Bronchial epithelial cell (primary cell): ENCODE data around the gene CNIH1. TPM values are rescaled to one million over a fixed set of nuclear protein-coding genes. Genes with fewer than 3 reads are reported as not detected.

ENCODE experiments used
- DNase-seq: peaks from one replicate; pipeline ENCODE4 v3.0.0-alpha.2; 2010; ENCODE audit warnings: low read depth
- FAIRE-seq: peaks from 2 replicates; lab custom pipeline; 2011; peaks lifted over from hg19 to GRCh38; lab: Jason Lieb, UNC
- H3K27me3 ChIP-seq: 2 replicates; pipeline ENCODE4 v1.5.1; 2011; ENCODE audit warnings: low read length; ENCODE audit not compliant: control insufficient read depth, insufficient read depth
- H3K36me3 ChIP-seq: 2 replicates; pipeline ENCODE4 v1.5.1; 2011; ENCODE audit warnings: low read length; ENCODE audit not compliant: control insufficient read depth, insufficient read depth
- H3K4me3 ChIP-seq: 2 replicates; pipeline ENCODE4 v1.5.1; 2011; ENCODE audit warnings: mild to moderate bottlenecking, low read depth, low read length, control low read depth
- CTCF ChIP-seq: IDR thresholded peaks from 2 replicates; pipeline ENCODE4 v1.5.1; 2011; ENCODE audit warnings: mild to moderate bottlenecking, moderate library complexity, low read length, control low read depth, inconsistent platforms; ENCODE audit not compliant: insufficient read depth, severe bottlenecking
- total RNA-seq: library from RNA; depleted of rRNA; stranded (reverse); fragments of >200 nt; gene quantifications from 2 replicates; pipeline ENCODE4 v1.2.1, GENCODE V29; 2014

The CNIH1 gene
- total RNA-seq, 1 donor from 2014 or later: 125 TPM

GRCh38 chr14:54451961-54452360 lies 10.8 kb upstream of the CNIH1 start:
- no peaks in the 10 kb centered on the region for H3K27me3 ChIP-seq
- no peak overlapping the region for H3K4me3 ChIP-seq
- FAIRE-seq: no peak
- no peak for DNase-seq
- TF ChIP-seq CTCF: no peak
- no peaks in the 10 kb centered on the region for H3K36me3 ChIP-seq

GRCh38 chr14:54451121-54451601 lies 10.0 kb upstream of the CNIH1 start:
- no peak for FAIRE-seq
- DNase-seq: no peak
- Histone ChIP-seq H3K4me3 (no peak overlapping the region), H3K36me3 (no peaks in the 10 kb centered on the region), H3K27me3 (no peaks in the 10 kb centered on the region)
- no peak for TF ChIP-seq CTCF

- H3K27me3 ChIP-seq: no peaks in the 10 kb centered on the region
- DNase-seq (peak; percentile 14), FAIRE-seq (no peak)
- TF ChIP-seq CTCF: no peak
- H3K4me3 ChIP-seq: no peak overlapping the region
- H3K36me3 ChIP-seq: no peaks in the 10 kb centered on the region
Measured at GRCh38 chr14:54450535-54450934, 9.4 kb upstream of the CNIH1 start.

DNA sequence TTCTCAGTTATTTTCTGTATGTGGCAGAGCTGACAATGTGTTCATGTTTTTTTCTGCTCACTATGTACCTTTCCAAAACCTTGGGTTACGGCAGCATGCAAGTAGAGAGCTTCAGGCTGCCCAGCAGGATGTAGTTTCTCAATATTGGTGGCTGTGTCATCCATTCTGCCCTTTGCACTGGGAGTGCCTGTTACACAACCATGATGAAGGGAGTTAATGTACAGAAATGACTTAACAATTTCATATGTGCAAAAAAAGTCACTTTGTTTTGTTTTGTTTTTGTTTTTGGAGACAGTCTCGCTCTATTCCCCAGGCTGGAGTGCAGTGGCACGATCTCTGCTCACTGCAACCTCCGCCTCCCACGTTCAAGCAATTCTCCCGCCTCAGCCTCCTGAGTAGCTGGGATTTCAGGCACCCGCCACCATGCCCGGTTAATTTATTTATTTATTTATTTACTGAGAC lies 6.1 kb upstream of the CNIH1 start:
- FAIRE-seq (no peak), DNase-seq (peak; percentile 92)
- no peaks in the 10 kb centered on the region for H3K36me3 ChIP-seq
- no peak for TF ChIP-seq CTCF
- no peak overlapping the region for H3K4me3 ChIP-seq
- H3K27me3 ChIP-seq: no peaks in the 10 kb centered on the region

DNA sequence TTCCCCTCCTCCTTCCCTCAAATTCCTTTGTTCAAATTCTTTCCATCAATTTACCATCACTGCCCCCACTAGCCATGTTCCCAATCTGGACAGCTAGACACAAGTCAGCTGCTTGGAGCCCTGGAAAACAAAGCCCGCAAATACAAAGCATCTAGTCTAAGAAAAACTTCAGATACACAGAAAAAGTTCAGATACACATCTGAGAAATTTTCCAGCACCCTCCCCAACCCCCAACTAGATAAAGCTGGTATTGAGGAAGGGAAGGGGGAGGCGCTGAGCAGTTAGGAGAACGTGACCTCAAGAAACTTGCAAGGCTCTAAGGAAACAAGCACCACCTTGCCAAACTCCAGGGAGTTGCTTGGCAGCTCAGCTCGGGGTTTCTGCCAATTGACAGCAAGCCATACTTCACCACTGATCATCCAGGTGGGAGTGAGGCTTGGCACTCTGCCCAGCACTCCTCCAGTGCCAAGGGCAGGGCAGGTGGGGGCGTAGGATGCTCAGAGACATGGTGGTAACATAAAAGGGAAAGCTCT lies 5.1 kb upstream of the CNIH1 start:
- no peak for TF ChIP-seq CTCF
- H3K4me3 ChIP-seq: no peak overlapping the region
- DNase-seq (peak; percentile 75), FAIRE-seq (no peak)
- H3K27me3 ChIP-seq: no peaks in the 10 kb centered on the region
- H3K36me3 ChIP-seq: no peaks in the 10 kb centered on the region

- no peaks in the 10 kb centered on the region for H3K36me3 ChIP-seq
- H3K4me3 ChIP-seq: no peak overlapping the region
- DNase-seq: no peak
- no peak for TF ChIP-seq CTCF
- no peak for FAIRE-seq
- H3K27me3 ChIP-seq: no peaks in the 10 kb centered on the region
Measured at GRCh38 chr14:54444681-54445080, 3.5 kb upstream of the CNIH1 start.
